Measurements from ENCODE around the gene NPDC1.
"Not testable (repeated sequence)": the region's sequence is repeated elsewhere in the genome, so short reads cannot be mapped to it uniquely, and the experiment has no call there.

The NPDC1 gene

DNA sequence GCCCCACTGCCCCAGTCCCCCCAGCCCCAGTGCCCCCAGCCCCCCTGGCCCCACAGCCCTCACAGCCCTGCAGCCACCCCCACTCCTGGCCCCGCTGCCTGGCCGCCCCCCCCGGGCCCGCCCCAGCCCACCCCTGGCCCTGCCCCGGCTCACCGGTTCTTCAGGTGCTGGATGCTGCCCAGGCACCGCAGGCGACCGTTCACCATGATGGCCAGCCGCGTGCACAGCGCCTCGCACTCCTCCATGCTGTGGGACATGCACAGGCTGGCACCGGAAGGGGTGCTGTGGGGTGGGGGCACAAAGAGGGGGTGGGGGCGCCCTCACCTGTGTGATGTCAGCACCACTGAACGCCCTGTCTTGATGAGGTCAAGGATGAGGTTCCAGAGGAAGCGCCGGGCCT is 36.8 kb downstream of the NPDC1 start:
- DNase-seq = no peak

DNA sequence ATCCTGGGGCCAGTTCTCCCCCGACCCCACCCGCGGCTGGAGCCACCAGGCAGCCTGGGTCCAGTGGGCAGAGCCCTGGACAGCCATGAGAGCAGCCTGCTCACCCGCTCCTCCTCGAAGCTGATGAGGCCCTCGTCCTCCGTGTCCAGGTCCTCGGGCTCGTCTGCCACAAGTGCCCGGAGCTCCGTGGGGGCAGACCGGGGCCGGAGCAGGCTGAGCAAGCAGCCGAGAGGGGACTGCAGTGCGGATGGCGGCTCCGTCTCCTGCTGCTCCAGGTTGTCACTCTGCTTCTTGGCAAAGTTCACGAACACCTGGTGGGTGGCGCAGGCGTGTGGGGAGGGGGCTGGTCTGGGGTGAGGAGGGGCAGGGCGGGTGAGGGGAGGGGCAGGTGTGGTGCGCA is 37.7 kb downstream of the NPDC1 start:
- no peak for DNase-seq

DNA sequence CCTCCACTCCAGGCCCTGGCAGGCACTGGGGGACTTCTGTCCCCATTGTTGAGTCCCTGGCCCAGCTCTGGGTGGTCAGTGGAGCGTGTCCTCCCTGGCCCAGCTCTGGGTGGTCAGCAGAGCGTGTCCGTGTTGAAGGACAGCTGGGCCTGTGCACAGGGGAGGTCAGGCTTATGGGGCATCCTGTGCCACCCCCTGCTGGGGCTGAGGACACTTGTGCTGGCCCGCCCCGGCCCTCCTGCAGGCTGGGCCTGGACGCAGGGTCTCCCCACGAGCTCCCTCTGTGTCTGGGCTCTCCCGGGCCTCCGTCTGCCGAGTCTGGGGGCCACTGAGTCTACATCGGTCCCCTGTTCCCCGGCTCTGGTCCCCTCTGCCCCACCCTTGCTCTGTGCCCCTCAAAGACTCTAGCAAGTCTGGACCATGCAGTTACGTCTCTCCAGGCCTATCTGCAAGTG is 38.1 kb downstream of the NPDC1 start:
- DNase-seq = no peak

DNA sequence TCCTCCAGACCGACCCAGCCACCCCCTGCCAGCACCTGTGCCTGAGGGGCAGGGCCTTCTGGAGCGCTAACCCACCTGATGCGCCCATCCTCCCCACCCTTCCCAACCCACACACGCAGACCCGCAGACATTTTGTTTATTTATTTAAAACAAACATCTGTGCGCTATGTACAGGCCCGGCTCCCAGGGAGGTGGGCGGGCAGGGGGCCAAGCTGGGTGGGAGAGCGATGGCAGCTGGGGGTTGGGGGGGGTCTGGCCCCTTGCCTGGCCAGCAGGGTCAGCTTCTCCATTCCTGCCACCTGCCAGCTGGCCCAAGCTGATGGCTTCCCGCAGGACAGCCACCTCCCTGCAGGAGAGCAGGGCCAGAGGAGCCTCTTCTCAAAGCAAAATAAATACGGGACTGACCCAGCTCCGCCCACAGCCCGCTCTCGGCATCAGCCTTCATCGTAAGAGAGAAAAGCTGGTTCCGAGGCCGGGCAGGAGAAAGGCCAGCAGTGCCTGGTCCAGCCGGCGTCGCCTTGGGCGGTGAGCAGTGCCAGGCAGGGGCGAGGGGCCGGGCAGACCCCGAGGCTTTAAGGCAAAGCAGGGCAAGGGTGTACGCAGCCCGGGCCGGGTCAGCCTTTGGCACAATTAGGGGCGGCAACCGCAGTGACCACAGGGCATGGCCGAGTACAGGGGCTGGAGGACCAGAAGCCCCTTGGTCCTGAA is 38.7 kb downstream of the NPDC1 start:
- DNase-seq = peak; percentile 45 to 68

DNA sequence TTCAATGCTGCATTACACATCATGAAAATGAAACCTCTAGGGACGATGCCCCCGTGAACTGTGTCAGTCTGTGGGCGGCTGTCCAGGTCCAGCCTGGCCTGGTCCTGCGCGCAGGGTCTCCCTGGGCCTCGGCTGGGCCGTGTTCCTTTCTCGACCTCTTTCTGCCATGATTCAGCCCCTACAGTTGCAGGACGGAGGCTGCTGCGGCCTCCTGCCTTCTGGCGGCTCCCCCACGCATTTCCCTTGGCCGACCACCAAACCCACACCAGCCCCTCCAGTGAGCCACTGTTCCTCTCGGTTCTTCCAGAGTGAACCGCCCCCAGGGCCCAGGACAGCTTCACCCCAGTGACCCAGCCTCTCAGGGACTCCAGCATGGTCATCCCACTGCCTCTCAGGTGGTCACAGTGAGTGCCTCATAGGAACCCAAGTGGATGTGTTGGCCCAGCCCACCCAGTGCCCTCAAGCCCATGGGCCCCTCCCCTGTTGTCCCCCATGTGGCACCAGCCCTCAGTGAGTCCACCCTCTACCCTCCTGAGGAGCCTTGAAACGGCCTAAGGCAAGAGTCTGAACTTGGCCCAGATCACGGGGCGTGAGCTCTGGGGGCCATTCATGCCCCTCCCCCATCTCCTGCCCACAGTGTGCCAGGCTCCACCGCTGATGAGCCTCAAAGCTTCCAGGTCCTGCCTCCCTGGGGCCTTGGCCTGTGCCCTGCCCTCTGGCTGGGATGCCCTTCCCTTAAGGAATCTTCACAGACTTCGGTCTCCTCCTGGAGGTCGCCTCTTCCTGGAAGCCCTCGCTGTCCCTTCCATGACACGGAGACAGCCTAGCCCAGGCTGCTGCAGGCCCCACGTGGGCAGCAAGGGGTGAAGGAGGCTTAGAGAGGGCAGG is 39.6 kb downstream of the NPDC1 start:
- DNase-seq = no peak

DNA sequence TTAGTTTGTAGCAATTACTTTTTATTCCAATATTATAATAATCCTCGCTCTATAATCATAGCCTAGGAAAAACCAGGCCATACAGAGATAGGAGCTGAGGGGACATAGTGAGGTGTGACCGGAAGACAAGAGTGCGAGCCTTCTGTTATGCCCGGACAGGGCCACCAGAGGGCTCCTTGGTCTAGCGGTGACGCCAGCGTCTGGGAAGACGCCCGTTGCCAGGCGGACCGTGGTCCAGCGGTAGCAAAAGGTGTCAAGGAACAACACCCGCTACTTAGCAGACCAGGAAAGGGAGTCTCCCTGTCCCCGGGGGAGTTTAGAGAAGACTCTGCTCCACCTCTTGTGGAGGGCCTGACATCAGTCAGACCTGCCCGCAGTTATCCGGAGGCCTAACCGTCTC is 41.7 kb downstream of the NPDC1 start:
- DNase-seq = not testable (repeated sequence)

DNA sequence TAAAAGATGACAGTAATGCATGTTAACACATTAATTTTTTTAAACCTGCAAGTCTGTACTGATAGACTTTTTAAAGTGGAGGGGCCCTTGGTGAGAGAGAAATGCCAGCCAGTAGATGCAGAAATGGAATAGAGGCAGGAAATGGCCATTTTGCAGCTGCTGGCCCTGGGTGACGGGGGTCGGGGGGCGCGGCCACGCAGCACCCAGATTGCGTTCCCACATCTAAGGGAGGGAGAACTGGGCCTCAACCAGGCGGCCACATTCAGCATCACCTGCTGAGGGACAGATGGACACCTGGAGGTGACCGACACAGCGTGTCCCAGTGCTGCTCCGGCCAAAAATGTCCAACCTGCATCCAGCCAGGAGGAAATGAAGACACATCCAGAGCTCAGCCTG is 43.3 kb downstream of the NPDC1 start:
- no peak for DNase-seq

DNA sequence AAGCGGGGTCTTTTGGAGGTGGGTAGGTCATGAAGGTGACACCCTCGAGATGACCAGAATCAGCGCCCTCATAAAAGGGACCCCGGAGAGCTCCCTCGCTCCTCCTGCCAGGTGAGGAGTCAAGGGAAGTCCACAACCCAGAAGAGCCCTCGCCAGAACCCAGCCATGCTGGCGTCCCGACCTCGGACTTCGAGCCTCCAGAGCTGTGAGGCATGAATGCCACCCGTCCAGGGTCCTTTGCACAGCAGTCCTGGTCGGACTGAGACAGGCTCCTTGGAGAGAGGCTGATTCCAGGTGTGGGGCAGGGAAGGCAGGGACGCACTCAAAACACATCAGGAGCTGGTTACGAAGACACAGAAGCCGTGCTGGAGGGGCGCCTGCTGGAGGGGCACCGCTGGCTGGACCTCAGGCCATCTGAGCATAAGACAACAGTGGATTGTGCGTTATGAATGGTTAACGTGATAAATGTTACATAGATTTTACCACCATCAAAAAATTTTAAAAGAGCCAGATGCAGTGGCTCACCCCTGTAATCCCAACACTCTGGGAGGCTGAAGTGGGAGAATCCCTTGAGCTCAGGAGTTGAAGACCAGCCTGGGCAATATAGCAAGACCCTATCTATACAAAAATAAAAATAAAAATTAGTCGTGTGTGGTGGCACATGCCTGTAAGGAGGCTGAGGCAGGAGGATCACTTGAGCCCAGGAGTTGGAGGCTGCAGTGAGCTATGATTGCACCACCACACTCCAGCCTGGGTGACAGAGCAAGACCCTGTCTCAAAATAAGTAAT is 43.9 kb downstream of the NPDC1 start:
- DNase-seq = no peak

DNA sequence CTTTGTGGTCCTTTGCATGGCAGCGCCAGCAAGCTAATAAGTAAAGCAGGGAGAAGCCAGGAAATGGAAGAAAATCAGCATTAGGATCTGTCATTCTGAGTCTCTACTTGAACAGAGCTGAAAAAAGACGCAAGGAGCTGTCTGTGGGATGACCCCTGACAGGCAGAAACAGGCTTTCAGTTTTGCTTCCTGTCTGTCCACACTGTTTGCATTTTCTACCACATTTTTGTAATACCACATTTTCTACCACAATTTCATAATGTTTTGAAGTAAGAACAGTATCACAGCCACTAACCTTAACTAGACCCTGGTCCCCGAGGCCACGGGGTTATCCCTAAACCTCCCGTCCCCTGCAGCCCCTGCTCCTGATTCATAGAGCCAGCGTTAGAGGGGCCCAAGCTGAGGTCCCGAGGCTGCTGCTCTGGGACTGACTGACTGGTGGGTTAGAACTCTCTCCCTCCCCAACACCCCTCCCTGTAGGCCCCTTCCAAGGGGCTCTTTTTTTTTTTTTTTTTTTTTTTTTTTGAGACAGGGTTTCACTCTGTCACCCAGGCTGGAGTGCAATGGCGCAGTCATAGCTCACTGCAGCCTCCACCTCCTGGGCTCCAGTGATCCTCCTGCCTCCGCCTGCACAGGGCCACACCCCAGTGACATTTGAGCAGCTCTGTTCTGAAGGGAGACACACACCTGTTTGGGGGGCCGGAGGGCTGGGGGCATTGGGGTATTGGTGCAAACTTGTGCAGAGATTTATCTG is 45.6 kb downstream of the NPDC1 start:
- DNase-seq = no peak

DNA sequence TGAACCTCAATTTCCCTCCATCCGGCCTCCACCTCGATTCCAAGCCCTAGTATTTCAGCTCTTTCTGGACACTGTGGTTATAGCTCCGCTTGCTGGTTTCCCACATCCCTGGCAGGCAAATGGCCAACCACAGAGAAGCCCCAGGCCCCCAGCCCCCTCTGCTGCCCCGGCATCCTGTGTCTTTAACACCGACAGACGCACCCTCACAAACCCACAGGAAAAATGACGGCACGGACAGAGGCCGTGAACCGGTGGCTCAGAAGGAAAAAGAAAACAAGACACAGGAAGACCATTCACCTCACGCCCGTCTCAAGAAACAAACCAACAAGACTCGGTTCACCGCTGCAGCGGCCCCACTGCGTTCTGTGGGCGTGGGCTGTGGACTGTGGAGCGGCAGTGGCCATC is 48.1 kb downstream of the NPDC1 start:
- DNase-seq = no peak

DNA sequence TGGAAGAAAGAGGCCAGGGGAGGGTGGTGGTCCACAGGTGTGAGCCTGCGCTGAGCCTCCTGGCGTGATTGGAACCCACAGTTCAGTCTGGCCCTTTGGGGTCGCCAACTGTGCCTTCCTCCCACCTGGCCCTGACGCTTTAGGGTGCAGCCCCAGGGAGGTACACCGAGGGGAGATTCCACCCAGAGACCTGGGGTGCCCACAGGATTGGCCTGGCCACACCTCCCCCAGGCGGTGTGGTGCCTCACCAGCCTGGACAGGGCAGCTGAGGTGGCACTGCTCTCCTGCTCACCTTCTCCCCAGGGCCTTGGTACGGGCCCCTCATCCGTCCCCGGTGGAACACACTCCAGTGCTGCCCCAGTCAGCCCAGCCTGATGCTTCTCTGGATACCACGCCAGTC is 48.6 kb downstream of the NPDC1 start:
- no peak for DNase-seq

DNA sequence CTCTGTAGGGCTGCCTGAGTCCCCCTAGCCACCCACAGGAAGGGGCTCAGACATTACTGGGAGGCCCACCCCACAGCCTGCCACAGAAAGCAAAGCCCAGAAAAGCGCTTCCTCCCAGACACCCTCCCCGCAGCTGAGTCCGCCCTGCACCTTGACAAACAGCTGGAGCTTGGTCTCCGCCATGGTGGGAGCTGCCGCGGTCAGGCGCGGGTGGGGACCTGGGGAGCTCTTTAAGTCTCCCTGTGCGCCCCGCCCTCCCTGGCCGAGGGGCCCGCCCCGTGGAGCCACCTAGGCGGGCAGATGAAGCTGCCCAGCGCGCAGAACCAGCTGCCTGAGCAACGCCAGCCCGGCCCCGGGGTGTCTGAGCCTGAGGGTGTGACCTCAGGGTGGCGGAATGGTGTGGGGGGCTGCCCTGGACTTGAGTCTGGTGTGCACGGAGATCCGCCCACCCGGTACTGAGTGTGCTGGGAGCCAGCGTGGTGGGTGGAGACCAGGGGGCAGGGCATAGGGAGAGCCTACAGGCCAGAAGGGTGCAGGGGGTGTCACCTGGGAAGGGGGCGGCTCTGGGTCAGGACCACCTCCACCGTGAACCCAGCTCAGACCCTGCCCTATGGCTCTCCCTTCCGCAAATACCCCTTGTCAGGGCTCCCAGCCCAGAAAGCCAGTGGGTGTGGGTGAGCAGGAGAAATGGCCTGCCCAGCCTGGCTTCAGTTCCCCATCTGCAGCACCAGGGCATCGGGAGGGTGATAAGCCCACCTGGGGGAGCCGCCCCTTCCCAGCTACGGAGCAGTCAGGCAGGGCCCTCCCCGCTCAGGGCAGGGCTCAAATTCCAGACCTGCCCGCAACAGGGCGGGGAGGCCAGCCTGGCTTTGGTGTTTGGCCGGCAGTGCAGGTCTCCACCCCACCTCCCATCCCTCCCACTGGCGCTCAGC is 49.4 kb downstream of the NPDC1 start, which contains the start of gene CLIC3:
CLIC3 (minus strand) TSS at position 208 of the 932 bp plus-strand sequence; CDS start at position 183, 25 bp downstream.
- DNase-seq = no peak

DNA sequence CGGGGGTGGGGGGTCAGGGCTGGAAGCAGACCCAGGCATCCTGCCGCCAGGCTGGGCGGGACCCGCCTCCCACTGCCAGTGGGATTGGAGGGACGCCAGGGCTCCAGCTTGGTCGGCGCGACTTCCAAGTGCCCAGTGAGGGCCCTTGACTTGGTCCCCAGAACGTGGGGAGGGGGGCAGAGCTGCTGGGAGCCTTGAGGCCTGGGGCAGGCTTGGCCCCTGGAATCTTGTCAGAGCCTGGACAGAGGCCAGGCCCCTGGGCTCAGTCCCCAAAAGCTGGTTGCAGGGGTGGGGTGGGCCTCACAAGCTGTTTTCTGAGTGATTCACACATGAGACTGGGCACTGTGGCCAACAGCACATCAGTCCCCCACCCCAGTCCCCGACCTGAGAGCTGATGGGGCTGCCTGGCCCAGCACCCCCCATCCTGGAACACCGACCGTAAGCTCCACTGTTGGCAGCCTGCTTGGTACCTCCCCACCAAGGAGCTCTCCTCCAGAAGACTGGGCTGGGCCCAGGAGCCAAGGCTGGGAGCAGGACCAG is 50.1 kb downstream of the NPDC1 start:
- no peak for DNase-seq

DNA sequence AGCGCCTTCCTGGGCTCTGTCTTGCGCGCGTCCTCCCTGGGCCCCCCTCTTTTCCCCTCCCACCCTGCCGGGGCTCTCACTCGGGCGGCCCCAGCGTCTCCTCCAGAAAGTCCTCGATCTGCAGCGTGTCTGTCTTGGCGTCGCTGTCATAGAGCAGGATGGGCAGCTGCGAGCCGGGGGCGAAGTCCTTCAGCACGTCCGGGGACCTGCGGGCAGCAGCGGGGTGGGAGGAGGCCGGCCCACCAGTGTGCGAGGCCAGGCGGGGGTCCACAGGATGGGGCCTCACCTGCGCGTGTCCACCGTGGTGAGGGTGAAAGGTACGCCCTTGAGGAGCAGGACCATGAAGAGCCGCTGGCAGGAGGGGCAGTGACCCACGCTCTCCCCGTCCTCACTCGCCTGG is 50.6 kb downstream of the NPDC1 start:
- no peak for DNase-seq

DNA sequence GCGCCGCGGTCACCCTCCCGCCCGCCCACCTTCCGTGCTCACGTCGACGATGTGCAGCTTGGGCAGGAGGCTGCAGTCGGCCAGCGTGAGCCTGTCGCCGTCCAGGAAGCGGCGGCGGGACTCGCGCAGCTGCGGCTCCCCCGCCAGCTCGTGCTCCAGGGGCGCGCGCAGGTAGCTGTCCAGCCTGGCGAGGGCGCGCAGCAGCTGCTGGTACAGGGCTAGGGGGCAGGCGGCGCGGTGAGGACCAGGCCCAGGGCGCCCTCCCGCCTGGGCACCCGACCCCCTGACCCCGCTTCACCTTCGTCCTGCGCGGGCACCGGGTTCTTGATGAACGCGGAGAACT is 51.1 kb downstream of the NPDC1 start:
- no peak for DNase-seq

DNA sequence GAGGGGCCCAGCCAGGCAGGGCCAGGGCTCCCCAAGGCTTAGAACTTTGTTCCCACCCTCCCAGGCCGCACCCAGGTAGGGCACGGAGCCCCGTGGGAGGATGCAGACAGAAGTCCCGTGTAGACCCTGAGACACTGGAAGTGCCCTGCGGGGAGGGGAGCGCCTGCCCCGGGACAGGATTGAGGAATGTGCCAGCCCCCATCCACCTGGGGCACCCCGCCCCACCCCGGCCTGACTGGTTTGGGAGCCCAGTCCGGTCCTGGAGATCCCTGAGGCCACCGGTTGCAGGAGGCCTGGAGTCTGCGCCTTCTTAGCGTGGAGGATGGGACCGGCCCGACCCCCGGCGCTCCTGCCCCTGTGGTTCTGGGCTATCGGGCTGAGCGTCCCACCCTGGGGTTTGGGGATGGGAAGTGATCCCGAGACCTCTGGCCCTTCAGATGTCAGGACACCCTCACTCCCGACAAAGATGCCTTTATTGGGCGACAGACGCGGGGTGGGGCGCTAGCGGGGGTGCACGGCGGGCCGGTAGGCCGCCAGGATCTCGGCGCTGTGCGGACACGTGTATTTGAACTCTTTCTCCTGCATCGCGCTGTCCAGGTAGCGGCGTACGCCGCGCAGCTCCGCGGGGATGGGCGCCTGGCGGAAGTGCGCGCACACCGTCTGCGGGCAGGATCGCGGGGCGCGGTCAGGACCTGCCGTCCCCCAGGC is 51.6 kb downstream of the NPDC1 start:
- no peak for DNase-seq

DNA sequence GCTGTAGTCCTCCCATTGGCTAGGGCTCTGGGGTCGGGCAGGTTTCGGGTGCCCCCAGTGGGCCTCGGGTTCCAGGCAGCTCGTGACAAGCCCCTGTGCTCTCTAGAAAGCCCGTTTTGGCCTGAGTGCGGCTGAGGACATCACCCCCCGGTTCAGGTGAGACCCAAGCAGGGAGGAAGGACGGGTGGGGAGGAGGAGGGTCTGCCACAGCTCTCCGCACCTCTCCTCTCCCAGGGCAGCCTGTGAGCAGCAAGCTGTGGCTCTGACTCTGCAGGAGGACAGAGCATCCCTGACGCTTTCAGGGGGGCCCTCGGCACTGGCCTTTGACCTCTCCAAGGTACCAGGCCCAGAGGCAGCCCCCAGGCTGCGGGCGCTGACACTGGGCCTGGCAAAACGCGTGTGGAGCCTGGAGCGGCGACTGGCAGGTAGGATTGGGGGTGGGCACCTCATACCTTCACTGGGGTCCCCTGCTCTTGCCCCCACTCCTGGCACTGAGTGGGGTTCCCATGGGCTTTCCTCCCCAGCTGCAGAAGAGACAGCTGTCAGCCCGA is 53.1 kb downstream of the NPDC1 start:
- no peak for DNase-seq

DNA sequence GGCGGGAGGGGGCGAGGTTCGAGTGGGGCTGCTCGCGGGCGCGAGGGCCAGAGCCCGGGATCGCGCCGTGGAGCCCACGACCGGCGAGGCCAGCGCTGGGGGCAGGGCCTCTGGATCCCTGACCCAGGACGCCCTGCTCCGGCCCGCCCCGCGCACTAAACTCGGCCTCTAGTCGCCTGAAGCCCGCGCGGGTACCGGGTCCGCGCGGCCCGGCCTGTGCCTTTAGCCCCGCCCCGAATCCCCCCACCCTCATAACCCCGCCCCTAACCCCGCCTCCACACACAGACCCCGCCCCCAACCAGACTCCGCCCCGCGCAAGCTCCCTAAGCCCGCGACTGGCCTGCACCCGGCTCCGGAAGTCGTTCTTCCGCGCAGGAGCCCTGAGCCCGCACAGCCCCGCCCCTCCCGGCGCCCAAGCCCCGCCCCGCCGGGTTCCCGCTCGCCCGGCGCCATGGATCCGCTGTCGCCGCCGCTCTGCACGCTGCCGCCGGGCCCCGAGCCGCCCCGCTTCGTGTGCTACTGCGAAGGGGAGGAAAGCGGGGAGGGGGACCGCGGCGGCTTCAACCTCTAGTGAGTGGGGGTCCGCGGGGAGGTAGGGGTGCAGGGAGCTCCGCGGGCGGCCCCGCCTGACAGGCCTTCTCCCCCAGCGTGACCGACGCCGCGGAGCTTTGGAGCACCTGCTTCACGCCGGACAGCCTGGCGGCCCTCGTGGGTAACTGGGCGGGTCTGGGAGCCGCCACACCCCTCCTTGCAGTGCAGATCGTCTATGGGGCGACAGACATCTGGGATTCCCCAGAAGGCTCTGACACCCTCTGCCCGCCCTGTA is 53.8 kb downstream of the NPDC1 start, which contains the start of gene PAXX:
PAXX (plus strand) TSS at position 430 of the 826 bp plus-strand sequence; CDS start at position 452, 22 bp downstream.
- DNase-seq = peak; percentile 69 to 91

Data from SHP77 (cell line).